NCI-H510A (cell line): ENCODE results near the gene NBL1.

Experiments
- DNase-seq: peaks from one replicate; lab custom pipeline; 2025; lab: John Stamatoyannopoulos, UW

Gene NBL1

GRCh38 chr1:19703280-19703679 lies 59.2 kb downstream of the NBL1 start:
- DNase-seq = no peak

GRCh38 chr1:19704247-19705113 lies 60.4 kb downstream of the NBL1 start:
- peak; percentile 67 for DNase-seq

GRCh38 chr1:19705464-19705863 lies 61.4 kb downstream of the NBL1 start:
- no peak for DNase-seq

- no peak for DNase-seq
These were observed 62.0 kb downstream of the NBL1 start for GRCh38 chr1:19706136-19706535.
